Measurements from ENCODE around the gene MACROD2.

MACROD2 gene

DNA sequence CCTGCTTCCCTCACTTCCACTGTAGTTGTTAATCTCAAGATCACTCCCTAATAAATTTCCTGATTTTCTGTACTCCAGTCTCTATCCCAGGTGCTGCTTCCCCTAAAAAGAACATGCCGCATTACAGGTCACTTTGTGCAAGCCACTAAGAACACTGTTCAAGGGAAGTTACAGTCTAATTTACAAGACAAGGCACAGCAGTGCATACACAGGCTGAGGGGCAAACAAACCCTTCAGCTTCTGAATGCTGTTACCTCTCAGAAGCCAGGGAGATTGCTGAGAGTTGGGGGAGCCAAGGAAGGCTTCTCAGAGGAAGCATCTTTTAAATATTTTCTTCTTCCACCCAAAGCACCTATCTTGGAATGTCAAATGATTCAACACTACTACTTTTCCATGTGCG, 787.4 kb downstream of the MACROD2 start:
- no peak for DNase-seq

DNA sequence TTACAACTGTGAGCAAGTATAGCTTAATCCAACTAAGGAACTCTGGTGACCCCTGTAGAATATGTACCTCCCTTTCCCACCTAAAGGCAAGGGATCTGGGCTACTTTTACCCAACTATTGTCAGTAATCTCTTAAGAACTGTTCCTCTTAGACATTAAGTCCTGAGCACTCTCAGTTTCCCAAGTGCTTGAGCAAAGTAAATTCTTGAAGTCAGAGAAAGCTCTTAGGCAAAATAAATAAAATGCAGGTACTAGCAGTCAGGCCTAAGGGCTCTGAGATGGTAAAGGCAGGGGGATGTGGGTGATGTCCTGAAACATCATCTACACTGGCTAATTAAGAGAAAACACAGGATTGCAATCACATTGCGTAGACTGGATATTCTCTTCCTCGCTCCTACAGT, 788.5 kb downstream of the MACROD2 start:
- DNase-seq, result no peak

- peak in 1 of 2 experiments; percentile 28 for DNase-seq
Measured at GRCh38 chr20:14785065-14785743, 789.9 kb downstream of the MACROD2 start.

GRCh38 chr20:14790190-14790589, 794.9 kb downstream of the MACROD2 start:
- peak; percentile 67 to 87 for DNase-seq

GRCh38 chr20:14790771-14791620, 795.7 kb downstream of the MACROD2 start:
- peak; percentile 64 to 86 for DNase-seq

- no peak for DNase-seq
Measured at GRCh38 chr20:14792915-14793314, 797.6 kb downstream of the MACROD2 start.

DNA sequence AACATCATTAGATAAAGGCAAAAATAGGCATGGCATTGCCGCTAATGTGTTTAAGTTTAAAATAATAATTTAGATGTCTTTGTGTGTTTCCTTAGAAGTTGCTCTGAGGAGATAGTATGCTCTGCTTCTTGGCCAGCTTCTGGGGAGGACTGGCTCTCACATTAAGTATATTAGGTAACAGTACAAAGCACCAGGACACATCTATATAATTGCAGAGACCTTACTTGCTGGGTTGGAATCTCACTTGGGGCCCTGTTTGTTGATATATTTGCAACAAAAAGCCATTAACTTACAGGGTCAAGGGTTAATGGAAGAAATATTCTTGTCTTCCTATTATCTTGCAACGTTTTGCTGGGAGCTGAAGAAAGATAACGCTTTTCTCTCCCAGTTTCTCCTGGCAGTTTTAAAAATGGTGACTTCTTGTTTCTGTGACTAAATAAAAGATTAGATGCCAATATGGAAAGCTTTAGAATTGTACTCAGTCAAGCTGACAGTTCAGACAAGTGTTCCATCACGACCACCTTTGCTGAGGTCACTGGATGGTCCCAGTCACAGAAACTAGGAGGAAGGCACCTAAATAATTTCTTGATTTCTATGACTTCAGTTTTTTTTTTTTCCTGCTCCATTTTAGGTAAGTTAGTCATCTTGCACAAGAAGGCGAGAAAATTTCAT, 804.4 kb downstream of the MACROD2 start:
- DNase-seq, result no peak

DNA sequence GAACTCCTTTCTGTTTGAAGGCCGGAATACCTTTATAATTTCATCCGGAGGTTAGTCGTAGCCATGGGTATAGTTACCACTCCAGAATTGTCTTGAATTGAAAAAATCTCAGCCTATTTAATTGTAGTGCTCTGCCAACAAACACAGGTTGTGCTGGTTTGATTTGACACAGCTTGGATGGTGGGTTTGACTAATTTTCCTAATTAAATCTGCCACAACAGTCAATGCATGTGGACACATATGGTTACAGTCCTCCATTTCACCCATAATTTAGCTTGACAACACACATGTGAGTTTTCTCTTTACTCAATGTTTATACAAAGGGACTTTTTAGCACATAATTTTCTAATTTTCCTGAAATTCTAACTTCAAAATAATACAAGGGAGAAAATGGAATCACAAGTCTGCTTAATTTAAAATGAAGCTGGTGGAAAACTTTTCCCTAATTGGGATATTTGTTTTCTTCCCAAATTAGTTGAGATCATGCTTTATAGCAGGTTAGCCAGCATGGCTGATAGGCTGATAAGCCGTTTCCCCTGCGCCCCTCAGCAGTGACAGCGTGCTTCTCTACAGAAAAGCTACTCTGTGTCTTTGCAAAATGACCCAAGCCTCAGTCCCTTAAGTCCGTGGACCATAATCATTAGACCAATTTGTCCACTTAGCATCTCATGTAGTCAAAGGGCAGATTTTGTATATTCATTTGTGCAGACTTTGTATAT, 805.5 kb downstream of the MACROD2 start:
- no peak for DNase-seq

DNA sequence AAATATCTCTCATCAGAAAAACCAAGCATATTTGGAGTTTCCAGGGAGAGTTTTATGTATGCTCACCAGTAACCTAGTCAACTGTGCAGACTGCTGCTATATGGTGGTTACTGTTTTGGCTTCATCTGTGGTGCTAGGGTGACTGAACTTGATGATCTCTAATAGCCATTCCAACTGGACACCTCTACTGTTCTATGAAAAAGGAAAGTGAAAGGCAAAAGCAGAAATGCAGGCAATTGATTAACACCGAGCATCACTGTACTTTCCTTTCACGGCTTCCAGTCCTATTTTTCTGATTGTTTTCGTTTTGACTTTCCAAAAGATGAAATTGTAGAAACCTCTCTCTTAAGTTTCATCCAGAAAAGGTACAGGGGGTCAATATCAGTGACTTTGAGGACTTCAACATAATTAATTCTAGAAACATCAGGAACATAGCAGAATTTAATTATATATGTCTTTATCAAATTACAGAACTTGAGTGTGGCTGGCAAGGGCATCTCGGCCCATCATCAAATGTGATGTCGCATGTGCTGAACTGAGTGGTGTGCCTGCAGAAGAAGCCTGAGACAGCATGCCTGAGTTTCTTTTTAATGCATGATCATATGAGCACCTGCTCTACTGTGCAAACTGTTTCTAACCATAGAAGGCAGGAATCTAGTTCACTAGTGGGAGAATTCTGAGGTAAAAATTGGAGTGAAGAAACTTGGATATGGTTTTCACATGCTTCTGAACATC, 806.4 kb downstream of the MACROD2 start:
- DNase-seq, result no peak

GRCh38 chr20:14807224-14807623, 811.9 kb downstream of the MACROD2 start:
- no peak for DNase-seq

DNA sequence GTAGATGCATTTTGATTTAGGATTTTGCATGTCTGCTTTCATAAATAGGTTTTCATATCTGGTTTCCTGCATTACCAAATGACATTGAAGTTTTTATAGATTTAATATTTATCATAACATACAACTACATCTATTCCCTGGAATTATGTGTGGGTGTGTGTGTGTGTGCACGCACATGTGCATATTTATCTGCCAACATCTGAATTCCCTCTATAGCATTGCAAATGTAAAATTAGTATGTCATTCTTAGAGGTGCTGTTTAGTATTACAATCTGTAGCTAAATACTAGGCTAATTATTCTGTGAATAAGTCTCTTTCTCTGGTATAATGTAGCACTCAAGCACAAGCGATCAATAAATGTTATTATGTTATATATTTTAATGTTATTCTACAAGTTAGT, 820.0 kb downstream of the MACROD2 start:
- DNase-seq, result no peak

DNA sequence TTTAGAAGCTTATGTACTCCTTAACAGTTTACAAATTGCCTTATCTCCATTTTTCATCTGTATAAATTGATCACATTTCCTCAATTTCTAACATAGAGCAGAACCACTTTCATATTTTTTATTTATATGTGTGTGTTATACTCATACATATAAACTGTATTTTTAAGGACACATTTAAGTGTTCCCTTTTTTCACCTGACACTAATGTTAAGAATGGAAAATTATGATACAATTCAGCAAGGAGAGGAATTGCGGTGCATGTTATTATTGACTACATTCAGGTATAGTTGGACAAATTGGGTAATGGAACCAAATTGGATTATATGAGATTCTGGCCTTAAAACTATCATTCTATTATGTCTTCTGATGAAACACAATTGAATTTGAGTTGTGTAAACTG, 821.2 kb downstream of the MACROD2 start:
- DNase-seq, result no peak

DNA sequence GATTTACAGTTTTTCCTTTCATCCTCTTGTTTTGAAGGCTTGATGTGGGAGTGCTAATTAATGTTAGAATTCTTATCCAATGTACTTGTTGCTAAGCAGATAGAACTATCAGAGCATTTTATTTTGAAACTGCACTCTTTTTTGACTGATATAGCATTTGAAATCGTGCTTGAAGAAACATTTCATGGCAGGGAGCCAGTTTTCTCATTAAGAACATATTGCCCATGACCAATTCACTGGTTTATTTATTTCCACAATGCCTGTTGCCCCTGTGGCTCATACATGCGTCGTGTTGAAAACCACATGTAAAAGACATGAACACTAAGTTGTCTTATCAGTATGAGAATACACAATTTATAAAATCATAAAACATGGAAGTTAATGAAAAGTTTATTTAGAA, 821.8 kb downstream of the MACROD2 start:
- no peak for DNase-seq

DNA sequence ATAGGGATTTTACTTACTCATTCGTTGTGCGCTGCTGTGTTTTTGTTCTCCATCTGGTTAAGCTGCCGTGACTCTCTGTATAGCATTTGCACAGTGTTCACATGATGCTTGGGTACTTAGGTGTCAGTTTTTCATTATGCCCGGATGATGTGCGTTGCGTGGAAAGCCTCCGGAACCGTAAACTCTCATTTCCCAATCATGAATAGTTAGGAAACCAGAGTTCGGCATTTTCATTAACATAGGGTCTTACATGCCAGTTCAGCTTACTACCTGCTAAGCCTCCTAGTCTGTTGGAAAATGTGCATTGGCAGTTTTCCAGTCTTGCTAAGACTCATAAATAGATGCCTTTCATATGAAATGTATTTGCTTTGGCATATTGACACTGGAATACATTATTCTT, 825.5 kb downstream of the MACROD2 start:
- peak in 1 of 2 experiments; percentile 51 for DNase-seq

GRCh38 chr20:14821251-14821650, 825.9 kb downstream of the MACROD2 start:
- DNase-seq, result no peak

GRCh38 chr20:14824996-14825395, 829.7 kb downstream of the MACROD2 start:
- DNase-seq, result no peak

DNA sequence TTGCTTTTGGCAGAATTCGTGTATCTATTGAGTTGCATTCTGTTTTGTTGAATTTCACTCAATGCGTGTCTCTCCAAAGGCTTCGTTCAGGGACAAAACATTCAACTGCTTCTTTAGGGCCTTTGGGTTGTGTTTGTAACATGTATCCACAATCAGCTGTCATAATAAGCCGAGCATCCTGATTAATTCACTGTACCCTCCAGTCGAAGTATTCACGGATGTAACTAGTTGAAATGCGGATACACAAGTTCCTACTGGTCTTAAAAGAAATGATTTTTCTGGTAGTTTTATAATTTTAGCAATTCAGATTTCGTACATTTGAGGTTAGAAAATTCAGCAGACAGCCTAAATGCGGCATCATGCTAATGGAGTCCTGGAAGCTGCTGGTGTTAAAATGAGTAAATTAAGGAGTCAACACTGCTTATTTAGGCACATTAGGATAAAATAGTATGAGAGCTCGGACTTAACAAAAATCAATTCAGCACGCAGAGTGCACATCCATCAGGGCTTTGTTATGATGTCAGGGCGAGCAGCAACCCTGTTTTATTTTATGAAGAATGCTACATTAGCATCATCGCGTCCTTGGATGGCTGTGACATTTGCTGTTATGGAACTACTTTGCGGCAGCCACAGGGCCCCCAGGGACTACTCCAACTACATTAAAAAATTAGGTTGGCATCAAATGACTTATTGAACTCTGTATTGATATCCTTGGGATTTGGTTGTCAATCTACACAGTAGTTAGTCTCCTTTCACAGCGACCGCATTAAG, 831.4 kb downstream of the MACROD2 start:
- DNase-seq, result peak; percentile 18 to 48

DNA sequence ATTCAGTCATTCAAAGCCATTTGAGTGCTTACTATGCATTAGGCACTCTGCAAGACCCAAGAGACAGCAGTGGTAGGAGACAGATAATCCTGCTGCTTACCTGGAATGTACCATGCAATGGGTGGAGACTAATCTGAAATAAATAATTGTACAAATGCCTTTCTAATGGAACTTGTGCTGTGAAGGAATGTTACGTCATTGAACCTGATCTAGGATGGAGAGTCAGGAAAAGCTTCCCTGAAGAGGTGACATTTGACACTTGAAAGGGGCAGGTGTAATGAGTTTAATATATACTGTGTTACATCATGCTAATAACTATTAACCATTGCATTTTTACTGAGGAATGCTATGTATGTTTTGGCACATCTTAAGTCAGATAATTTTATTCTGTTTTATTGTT, 833.1 kb downstream of the MACROD2 start:
- no peak for DNase-seq

- peak; percentile 14 to 79 for DNase-seq
Measured at GRCh38 chr20:14829906-14830305, 834.6 kb downstream of the MACROD2 start.

GRCh38 chr20:14830466-14830865, 835.1 kb downstream of the MACROD2 start:
- peak; percentile 19 to 36 for DNase-seq

DNA sequence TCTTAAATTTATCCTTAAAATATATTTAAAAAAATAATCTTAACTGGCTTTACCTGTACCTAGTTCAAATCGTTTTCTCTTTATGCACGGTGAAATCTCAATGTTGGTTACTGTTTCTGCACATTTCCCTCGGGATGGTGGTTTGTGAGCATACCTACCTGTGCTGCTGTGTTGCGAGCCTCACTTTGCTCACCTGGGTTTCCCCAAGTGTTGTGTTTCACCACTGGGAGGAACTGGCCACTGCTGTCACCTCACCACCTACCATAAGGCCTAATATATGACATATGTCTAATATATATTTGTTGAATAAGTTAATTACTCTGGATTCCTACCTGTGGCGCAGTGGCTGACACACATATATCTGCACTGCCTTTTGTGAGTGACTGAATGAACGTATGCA, 835.6 kb downstream of the MACROD2 start:
- no peak for DNase-seq

DNA sequence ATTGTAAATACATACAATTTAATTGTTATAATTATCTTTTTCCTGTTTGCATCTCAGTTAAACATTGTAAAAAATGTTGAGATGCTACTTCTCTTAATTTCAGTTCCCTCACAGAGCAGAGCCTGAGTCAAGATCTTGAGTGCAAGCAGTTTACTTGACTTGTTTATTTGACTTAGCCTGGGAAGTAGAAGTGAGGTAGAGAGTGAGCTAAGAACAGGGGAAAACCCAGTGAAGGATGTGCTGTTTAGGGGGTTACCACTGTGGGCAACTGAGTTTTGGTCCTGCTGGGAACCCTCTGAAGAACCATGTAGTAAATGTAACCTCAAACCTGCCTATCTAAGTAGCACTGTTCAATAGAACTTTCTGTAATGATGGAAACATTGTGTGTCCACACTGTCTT, 837.3 kb downstream of the MACROD2 start:
- DNase-seq, result no peak
